Natural killer cell treated with Interleukin-12 subunit alpha and Interleukin-12 subunit beta and Interleukin-15 and Interleukin-18, amount 100 ng/mL, for 72 hours (primary cell): ENCODE data around the gene FZD4. TPM values are rescaled to one million over a fixed set of nuclear protein-coding genes. Genes with fewer than 3 reads are reported as not detected.

Source experiments
- ATAC-seq, 2 donors: fragments of 150-1000 bp; cut with Tn5 transposase in 1 of 2; sonication (Bioruptor Pico), chemical (Tn5 transposase) in 1 of 2; 2 replicates each; pipeline ENCODE4 v1.10.0; 2021
- DNase-seq: peaks from one replicate; pipeline ENCODE4 v3.0.0; 2022; ENCODE audit warnings: low spot score
- H3K27ac Mint-ChIP-seq, 2 donors: 1 replicate in 1 of 2; 2 replicates in 1 of 2; pipeline ENCODE4 v1.8.0; 2022; ENCODE audit warnings: mixed read lengths in 2 of 2, mild to moderate bottlenecking in 1 of 2, moderate library complexity in 1 of 2
- H3K27me3 Mint-ChIP-seq, 2 donors: 1 replicate in 1 of 2; 2 replicates in 1 of 2; pipeline ENCODE4 v1.8.0; 2022; ENCODE audit warnings: mixed read lengths in 2 of 2
- H3K36me3 Mint-ChIP-seq: one replicate; pipeline ENCODE4 v1.8.0; 2022; ENCODE audit warnings: mixed read lengths
- H3K4me1 Mint-ChIP-seq, 2 donors: 1 replicate in 1 of 2; 2 replicates in 1 of 2; pipeline ENCODE4 v1.8.0; 2022; ENCODE audit warnings: low read depth in 2 of 2, mixed read lengths in 2 of 2, mild to moderate bottlenecking in 1 of 2
- H3K4me3 Mint-ChIP-seq: one replicate; pipeline ENCODE4 v1.8.0; 2022; ENCODE audit warnings: mixed read lengths
- H3K9me3 Mint-ChIP-seq: 2 replicates; pipeline ENCODE4 v1.8.0; 2022; ENCODE audit warnings: mixed read lengths
- total RNA-seq, 2 donors: library from RNA; stranded (reverse); gene quantifications; one replicate each; pipeline ENCODE4 v1.2.3, GENCODE V29; 2022

Gene FZD4
- total RNA-seq, 2 donors from 2014 or later: 0.08 to 0.17 TPM

GRCh38 chr11:86902345-86902744 is 52.9 kb downstream of the FZD4 start:
- Mint-ChIP-seq H3K36me3 (no peaks in the 10 kb centered on the region), H3K27me3 (no peaks in the 10 kb centered on the region), H3K4me3 (no peak overlapping the region), H3K27ac (no peak overlapping the region), H3K9me3 (no peaks in the 10 kb centered on the region), H3K4me1 (no peaks in the 10 kb centered on the region)
- DNase-seq: no peak
- ATAC-seq: no peak

GRCh38 chr11:86901599-86901998 is 53.6 kb downstream of the FZD4 start:
- DNase-seq (no peak), ATAC-seq (no peak)
- no peaks in the 10 kb centered on the region for H3K9me3 Mint-ChIP-seq
- H3K27ac Mint-ChIP-seq: no peak overlapping the region
- no peak overlapping the region for H3K4me3 Mint-ChIP-seq
- no peaks in the 10 kb centered on the region for H3K4me1 Mint-ChIP-seq
- no peaks in the 10 kb centered on the region for H3K36me3 Mint-ChIP-seq
- no peaks in the 10 kb centered on the region for H3K27me3 Mint-ChIP-seq

- no peak overlapping the region for H3K4me3 Mint-ChIP-seq
- H3K4me1 Mint-ChIP-seq: no peaks in the 10 kb centered on the region
- no peak overlapping the region for H3K27ac Mint-ChIP-seq
- H3K27me3 Mint-ChIP-seq: no peaks in the 10 kb centered on the region
- H3K36me3 Mint-ChIP-seq: no peaks in the 10 kb centered on the region
- no peak for DNase-seq
- no peak for ATAC-seq
- H3K9me3 Mint-ChIP-seq: no peaks in the 10 kb centered on the region
These were observed 55.0 kb downstream of the FZD4 start for GRCh38 chr11:86900162-86900561.

- no peak for DNase-seq
- no peak for ATAC-seq
- no peaks in the 10 kb centered on the region for H3K36me3 Mint-ChIP-seq
- no peaks in the 10 kb centered on the region for H3K4me1 Mint-ChIP-seq
- H3K4me3 Mint-ChIP-seq: no peak overlapping the region
- no peak overlapping the region for H3K27ac Mint-ChIP-seq
- no peaks in the 10 kb centered on the region for H3K9me3 Mint-ChIP-seq
- no peaks in the 10 kb centered on the region for H3K27me3 Mint-ChIP-seq
These were observed 56.5 kb downstream of the FZD4 start for GRCh38 chr11:86898689-86899088.

GRCh38 chr11:86896441-86896841 is 58.8 kb downstream of the FZD4 start:
- Mint-ChIP-seq H3K4me1 (no peaks in the 10 kb centered on the region), H3K27ac (no peak overlapping the region), H3K36me3 (no peaks in the 10 kb centered on the region), H3K27me3 (no peaks in the 10 kb centered on the region), H3K9me3 (no peaks in the 10 kb centered on the region), H3K4me3 (no peak overlapping the region)
- ATAC-seq: no peak
- no peak for DNase-seq

Other genes starting within 250 kb of the FZD4 start
- 1 to 10 TPM in 1 of 2 donors, under 1 TPM in 1; 0.95 to 3.4 TPM for gene PRSS23, start 154.9 kb downstream of the FZD4 start, total RNA-seq
- gene TMEM135, start 82.5 kb upstream of the FZD4 start, total RNA-seq: 10 to 100 TPM; 23.0 to 40.3 TPM